GM13976 (cell line): ENCODE data around the gene ARHGAP32.

Experiments used
- DNase-seq: peaks from one replicate; pipeline ENCODE4 v3.0.0; 2012; ENCODE audit warnings: low spot score
- in situ Hi-C: fragments of 300-500 bp; cut with MboI; formaldehyde crosslinking; loops from one replicate; pipeline ENCODE4 v1.12.0; 2022; ENCODE audit warnings: low sequenced_read_pairs, mixed read lengths, inconsistent platforms; ENCODE audit not compliant: unreplicated experiment
- TF ChIP-seq, protein P1 (sequence below): IDR thresholded peaks from 2 replicates; pipeline ENCODE4 v1.5.1; 2012; ENCODE audit warnings: borderline replicate concordance, mild to moderate bottlenecking; ENCODE audit not compliant: insufficient read depth; ENCODE audit errors: extremely low read depth, missing control alignments, control extremely low read depth

ARHGAP32 gene

DNA sequence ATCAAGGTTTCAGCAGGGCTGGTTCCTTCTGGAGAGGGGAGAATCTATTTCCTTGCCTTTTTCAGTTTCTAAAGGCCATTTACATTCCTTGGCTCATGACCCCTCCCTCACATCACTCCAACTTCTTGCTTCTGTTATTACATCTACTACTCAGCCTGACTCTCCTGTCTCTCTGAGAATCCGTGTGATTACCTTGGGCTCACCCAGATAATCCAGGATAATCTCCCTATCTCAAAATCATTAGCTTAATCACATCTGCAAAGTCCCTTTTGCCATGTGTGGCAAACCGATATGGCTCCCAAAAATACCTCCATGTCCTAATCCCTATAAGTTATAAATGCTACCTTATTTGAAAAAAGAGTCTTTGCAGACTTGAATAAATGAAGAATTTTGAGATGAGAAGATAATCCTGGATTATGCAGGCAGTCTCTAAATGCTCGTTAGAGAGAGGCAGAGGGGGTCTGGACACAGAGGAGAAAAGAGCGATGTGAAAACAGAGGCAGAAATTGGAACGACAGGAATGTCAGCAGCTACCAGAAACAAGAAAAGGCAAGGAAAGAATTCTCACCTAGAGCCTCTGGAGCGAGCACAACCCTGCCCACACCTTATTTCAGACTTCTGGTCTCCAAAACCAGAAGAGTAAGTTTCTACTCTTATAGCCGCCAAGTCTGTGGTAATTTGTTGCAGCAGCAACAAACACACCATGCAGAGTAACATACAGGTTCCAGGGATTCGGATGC, 23.6 kb upstream of the ARHGAP32 start:
- no peak for DNase-seq
- in situ Hi-C loops, result no loop called here
- TF ChIP-seq, protein P1, sequence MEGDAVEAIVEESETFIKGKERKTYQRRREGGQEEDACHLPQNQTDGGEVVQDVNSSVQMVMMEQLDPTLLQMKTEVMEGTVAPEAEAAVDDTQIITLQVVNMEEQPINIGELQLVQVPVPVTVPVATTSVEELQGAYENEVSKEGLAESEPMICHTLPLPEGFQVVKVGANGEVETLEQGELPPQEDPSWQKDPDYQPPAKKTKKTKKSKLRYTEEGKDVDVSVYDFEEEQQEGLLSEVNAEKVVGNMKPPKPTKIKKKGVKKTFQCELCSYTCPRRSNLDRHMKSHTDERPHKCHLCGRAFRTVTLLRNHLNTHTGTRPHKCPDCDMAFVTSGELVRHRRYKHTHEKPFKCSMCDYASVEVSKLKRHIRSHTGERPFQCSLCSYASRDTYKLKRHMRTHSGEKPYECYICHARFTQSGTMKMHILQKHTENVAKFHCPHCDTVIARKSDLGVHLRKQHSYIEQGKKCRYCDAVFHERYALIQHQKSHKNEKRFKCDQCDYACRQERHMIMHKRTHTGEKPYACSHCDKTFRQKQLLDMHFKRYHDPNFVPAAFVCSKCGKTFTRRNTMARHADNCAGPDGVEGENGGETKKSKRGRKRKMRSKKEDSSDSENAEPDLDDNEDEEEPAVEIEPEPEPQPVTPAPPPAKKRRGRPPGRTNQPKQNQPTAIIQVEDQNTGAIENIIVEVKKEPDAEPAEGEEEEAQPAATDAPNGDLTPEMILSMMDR, result no peak

DNA sequence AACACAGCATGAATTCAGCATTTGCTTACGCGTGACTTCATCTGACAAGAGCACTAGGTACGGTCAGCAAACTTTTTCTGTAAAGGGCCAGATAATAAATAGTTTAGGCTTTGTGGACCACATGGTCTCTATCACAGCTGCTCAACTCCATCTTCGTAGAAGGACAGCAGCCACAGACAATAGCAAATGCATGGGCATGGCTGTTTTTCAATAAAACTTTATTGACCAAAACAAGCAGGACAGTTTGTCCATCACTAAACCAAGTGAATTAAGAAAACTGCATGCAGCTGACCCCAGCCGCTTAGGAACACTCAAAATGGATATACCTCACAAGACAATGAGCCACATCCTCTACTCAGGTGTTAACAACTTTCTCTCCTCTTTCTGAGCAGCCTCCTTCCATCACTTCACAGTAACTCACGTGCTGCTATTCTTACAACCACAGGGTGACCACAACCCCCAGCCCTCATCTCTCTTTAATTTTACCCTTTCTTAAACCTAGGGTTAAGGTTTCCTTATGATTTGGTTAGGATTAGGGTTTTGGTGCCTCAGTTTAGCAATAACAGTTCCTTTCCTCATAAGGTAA, 22.7 kb upstream of the ARHGAP32 start:
- in situ Hi-C loops, result no loop called here
- no peak for DNase-seq
- TF ChIP-seq, protein P1, result no peak

DNA sequence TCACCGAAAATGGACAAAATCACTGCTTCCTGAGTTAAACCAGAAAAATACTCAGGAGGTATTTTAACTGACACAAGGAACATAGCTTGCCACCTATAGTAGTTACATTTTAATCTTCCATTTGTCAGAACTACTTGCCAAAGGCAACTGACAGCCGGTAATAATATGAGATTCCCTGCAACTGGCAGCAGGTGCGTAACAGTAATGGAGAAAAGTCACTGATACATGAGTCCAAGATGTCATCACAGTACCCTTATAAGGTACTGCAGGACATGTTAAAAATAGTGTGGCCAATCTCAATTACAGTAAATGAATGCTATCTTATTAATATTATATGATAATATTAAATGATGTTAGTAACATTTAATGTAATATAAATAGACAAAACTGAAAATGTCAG, 21.1 kb upstream of the ARHGAP32 start:
- in situ Hi-C loops, result no loop called here
- TF ChIP-seq, protein P1, result no peak
- DNase-seq, result no peak

DNA sequence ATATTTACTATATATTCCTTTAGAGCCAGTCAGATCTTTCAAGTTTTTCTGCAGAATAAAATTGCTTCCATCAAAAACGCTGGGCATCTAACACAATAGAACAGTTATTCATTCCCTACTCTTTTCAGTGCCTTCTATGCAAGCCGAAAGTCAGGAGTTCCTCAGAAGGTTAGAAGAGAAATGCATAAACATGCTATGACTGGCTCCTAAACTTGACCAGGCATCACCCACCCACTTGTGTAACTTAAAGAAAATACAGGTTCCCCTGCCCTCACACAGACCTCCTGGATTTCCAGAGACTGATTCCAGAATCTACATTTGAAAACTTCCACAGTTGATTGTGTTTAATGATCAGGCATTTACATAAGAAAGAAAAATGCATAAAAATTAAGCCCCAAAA, 19.3 kb upstream of the ARHGAP32 start:
- TF ChIP-seq, protein P1, result no peak
- in situ Hi-C loops, result no loop called here
- no peak for DNase-seq

DNA sequence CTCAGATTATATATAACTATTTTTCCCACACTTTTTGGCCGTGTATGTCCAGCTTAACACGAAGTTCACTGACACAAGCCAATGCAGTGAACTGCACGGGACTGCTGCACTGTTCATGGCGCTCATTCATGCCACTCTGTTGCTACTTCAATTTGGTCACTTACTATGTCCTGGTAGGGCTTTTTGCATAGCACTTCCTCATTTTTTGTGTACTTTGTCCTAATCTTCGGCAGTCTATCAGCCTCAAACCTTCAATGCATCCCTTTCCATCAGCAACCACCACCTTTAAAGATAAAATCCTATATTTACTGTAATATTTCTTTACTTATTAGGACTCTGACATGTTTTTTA, 18.7 kb upstream of the ARHGAP32 start:
- no peak for DNase-seq
- TF ChIP-seq, protein P1, result no peak
- in situ Hi-C loops, result no loop called here

DNA sequence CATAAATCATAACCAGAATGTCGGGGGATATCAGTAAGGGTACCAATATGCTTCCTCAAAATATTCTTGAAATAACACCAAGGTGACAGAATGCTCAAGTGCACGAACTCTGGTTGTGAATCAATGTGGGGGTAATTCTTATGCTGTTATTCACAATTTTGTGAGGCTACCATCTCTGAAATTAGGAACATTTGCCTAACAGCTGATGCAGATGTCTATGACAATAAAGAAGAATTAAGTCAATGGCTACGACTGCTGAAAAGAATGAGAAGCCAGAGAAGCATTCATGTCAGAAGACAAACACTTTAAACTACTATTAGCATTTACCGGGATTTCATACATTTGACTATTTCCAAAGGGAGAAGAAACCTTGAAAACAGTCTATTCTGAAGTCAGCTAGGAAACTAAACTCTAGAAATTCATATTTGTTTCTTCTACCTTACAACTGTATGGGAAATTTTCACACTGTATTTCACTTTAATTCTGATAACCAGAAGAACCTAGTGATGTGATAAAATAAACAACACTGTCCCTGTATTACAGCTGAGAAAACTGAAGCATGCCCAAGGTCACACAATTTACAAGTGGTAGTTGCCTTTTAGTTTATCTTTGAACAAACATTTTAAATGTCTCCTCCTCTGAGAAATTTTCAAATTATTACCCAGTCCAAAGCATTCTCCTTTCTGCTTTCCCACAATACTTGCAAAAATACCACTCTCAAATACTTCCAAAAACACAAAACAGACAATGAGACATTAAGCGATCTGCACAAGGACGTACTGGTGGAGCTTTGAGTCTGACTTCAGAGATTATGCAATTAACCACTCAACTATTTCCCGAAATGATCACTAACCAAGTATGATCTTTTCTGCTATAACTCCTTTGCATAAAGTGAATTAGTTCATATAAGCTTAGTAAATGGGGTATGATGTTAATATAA, 18.0 kb upstream of the ARHGAP32 start:
- no peak for DNase-seq
- TF ChIP-seq, protein P1, result no peak
- in situ Hi-C loops, result no loop called here
